ENCODE data around the gene TRIO.
A peak's percentile ranks its signal among the peaks of the same experiment; 100 is the strongest.

Gene TRIO

GRCh38 chr5:14264605-14265316 lies 121.6 kb downstream of the TRIO start (continued):
- TF ChIP-seq TSHZ1 (tag by site-specific recombination; IDR thresholded peaks at IDR 0.05; ENCODE audit: borderline replicate concordance) (peak; percentile 92), SP2 (tag by site-specific recombination; IDR thresholded peaks at IDR 0.05) (peak; percentile 68), ZNF785 (tag by site-specific recombination; IDR thresholded peaks at IDR 0.05) (no peak), YY2 (tag by site-specific recombination; IDR thresholded peaks at IDR 0.05) (no peak), ZNF670 (tag by site-specific recombination; IDR thresholded peaks at IDR 0.05; ENCODE audit: low read depth) (no peak), ZNF394 (tag by site-specific recombination; IDR thresholded peaks at IDR 0.05; ENCODE audit: borderline replicate concordance) (peak; percentile 37; the same call in 1 of the 2 replicates), ZNF350 (tag by site-specific recombination; IDR thresholded peaks at IDR 0.05) (no peak), INSM2 (tag by site-specific recombination; IDR thresholded peaks at IDR 0.05) (peak; percentile 96), PRDM10 (tag by site-specific recombination; IDR thresholded peaks at IDR 0.05) (peak; percentile 87), ZNF19 (tag by site-specific recombination; IDR thresholded peaks at IDR 0.05; ENCODE audit: low read depth) (no peak), ZIC2 (tag by site-specific recombination; IDR thresholded peaks at IDR 0.05) (peak; percentile 78), ZNF214 (tag by site-specific recombination; IDR thresholded peaks at IDR 0.05; ENCODE audit: borderline replicate concordance) (no peak), ZNF776 (tag by site-specific recombination; IDR thresholded peaks at IDR 0.05; ENCODE audit: borderline replicate concordance) (no peak), EGR2 (tag by site-specific recombination; IDR thresholded peaks at IDR 0.05; ENCODE audit: low read depth) (peak; percentile 72; the same call in 1 of the 2 replicates), ZNF830 (tag by site-specific recombination; IDR thresholded peaks at IDR 0.05; ENCODE audit: low read depth) (no peak), ZNF837 (tag by site-specific recombination; IDR thresholded peaks at IDR 0.05) (no peak), ZNF121 (tag by site-specific recombination; IDR thresholded peaks at IDR 0.05) (no peak), ZNF658 (tag by site-specific recombination; IDR thresholded peaks at IDR 0.05) (no peak), SP3 (tag by site-specific recombination; IDR thresholded peaks at IDR 0.05) (peak; percentile 52), ZSCAN4 (tag by site-specific recombination; IDR thresholded peaks at IDR 0.05) (peak; percentile 28; the same call in 1 of the 2 replicates), ZNF560 (tag by site-specific recombination; IDR thresholded peaks at IDR 0.05; ENCODE audit: borderline replicate concordance) (no peak), ZNF114 (tag by site-specific recombination; IDR thresholded peaks at IDR 0.05) (no peak), ZBTB49 (tag by site-specific recombination; IDR thresholded peaks at IDR 0.05; ENCODE audit: low read depth) (no peak), ZSCAN30 (tag by site-specific recombination; IDR thresholded peaks at IDR 0.05) (peak; percentile 92; the same call in 1 of the 2 replicates), ZNF843 (tag by site-specific recombination; IDR thresholded peaks at IDR 0.05) (peak; percentile 73)
